HG02973 (cell line): ENCODE measurements around the gene THAP11.
"Not testable (repeated sequence)": the region's sequence is repeated elsewhere in the genome, so short reads cannot be mapped to it uniquely, and the experiment has no call there.

Experiments used
- ATAC-seq: cut with Tn5 transposase; IDR thresholded peaks from one replicate; pipeline ENCODE4 v1.9.1; 2021; ENCODE audit warnings: moderate library complexity; ENCODE audit not compliant: unreplicated experiment

THAP11 gene

DNA sequence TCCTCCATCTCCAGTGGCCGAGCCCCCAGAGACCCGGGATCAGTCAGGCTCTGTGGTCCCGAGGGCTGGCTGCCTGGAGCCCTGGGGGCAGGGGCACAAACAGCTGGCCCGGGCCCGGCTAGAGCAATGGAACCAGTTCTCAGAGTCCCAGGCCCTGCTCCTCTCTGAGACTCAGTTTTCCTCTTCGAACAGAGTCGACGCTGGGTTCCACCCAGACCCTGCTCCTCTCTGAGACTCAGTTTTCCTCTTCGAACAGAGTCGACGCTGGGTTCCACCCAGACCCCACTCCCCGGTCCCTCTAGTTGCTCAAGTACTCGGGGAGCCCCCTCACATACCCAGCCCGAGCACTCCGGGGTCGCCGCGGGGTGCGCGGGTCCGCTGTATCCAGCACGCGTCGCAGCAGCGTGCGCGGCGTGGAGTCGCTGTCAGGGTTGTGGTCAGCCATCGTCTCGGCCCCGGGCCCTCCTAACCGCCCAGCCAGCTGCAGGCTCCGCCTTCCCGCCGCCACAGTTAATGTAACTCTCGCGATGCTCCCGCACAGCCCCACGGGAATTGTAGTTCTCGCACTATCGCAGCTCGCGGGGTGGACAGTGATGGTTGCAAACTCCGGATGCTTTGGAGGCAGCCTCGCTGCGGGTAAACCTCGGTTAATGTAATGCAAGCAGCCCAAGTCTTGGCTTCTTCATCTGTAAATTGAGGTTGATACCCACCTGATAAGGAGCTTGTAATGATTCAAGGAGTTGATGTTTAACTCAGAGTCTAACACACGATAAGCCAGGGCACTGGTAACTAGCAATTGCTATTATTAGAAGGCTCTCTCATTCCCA lies 8.5 kb upstream of the THAP11 start:
- peak; percentile 89 for ATAC-seq

DNA sequence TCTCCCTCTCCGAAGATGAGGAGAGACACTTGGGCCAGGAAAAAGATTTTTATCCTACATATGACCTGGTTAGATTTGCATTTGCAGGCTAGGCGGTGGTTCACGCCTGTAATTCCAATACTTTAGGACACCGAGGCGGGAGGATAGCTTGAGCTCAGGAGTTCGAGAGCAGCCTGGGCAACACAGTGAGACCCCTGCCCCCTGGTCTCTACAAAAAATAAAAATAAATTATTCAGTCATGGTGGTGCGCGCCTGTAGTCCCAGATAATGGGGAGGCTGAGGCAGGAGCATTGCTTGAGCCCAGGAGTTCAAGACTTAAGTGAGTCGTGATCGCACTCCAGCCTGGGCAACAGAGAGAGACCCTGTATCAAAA lies 7.9 kb upstream of the THAP11 start:
- ATAC-seq: no peak

DNA sequence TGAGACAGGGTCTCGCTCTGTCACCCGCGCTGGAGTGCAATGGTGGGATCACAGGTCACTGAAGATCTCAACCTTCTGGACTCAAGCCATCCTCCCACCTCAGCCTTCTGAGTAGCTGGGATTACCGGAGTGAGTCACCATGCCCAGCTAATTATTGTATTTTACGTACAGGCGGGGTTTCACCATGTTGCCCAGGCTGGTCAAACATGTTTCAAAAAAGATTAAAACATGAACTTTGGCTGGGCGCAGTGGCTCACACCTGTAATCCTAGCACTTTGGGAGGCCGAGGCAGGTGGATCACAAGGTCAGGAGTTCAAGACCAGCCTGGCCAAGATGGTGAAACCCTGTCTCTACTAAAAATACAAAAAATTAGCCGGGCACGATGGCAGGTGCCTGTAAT lies 4.9 kb upstream of the THAP11 start:
- not testable (repeated sequence) for ATAC-seq

DNA sequence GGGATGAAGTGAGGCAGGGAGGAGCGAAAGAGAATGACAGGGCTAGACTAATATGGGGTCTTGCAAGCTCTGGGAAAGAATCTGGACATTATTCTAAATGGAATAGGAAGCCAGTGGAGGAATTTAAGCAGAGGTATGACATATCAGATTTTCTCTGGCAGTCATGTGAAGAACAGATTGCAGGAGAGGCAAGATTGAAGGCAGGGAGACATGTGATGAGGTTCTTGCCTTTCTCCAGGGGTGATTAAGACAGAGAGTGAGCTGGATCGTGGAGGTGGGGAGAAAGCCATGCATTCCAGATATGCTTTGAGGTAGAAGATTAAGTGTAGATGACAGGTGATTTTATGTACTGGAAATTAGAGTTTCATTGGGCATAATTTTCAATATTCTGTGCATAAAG lies 4.3 kb upstream of the THAP11 start:
- no peak for ATAC-seq

DNA sequence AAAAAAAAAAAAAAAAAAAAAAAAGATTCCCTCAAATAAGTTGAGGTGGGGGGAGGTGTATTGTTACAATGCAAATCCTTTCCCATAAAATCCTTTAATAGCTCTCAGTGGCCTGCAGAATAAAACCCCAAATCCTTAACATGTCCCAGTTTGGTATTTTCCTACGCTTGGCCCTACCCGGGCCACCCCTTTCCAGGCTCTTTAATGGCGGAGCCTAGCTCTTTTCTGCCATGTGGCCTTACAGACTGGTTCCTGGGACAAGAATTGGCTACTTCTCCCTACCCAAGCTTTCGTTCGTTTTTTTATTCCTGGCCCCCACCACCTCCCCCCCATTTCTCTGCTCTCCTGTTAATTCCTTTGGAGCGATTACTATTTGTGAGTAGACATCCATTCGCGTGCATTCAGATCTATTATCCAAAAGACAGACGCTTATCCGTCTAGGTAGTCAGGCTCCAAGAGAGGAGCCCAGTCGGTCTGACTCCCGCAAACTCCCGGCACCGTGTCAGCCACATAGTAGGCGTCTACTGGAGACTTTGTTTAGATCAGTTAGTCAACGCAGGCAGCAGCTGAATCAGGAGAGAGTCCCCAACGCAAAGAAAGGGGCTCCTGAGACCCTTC lies 813 bp upstream of the THAP11 start:
- ATAC-seq: no peak

DNA sequence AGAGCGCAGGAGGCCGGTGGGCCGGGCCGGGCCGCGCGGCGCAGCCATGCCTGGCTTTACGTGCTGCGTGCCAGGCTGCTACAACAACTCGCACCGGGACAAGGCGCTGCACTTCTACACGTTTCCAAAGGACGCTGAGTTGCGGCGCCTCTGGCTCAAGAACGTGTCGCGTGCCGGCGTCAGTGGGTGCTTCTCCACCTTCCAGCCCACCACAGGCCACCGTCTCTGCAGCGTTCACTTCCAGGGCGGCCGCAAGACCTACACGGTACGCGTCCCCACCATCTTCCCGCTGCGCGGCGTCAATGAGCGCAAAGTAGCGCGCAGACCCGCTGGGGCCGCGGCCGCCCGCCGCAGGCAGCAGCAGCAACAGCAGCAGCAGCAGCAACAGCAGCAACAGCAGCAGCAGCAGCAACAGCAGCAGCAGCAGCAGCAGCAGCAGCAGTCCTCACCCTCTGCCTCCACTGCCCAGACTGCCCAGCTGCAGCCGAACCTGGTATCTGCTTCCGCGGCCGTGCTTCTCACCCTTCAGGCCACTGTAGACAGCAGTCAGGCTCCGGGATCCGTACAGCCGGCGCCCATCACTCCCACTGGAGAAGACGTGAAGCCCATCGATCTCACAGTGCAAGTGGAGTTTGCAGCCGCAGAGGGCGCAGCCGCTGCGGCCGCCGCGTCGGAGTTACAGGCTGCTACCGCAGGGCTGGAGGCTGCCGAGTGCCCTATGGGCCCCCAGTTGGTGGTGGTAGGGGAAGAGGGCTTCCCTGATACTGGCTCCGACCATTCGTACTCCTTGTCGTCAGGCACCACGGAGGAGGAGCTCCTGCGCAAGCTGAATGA lies 606 bp downstream of the THAP11 start:
- ATAC-seq: peak; percentile 0

DNA sequence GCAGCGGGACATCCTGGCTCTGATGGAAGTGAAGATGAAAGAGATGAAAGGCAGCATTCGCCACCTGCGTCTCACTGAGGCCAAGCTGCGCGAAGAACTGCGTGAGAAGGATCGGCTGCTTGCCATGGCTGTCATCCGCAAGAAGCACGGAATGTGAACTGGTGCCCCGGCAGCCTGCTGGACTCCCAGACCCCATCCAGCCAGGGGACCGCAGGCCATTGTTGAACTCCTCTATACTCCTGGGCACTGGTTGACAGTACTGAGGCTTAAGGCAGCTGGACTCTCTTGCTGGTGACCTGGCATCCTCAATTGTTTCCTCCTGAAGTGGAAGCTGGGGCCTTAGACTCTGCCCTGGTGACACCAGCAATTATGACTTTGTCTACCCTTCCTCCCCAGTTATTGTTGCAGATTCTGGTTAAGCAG lies 1.2 kb downstream of the THAP11 start:
- no peak for ATAC-seq

DNA sequence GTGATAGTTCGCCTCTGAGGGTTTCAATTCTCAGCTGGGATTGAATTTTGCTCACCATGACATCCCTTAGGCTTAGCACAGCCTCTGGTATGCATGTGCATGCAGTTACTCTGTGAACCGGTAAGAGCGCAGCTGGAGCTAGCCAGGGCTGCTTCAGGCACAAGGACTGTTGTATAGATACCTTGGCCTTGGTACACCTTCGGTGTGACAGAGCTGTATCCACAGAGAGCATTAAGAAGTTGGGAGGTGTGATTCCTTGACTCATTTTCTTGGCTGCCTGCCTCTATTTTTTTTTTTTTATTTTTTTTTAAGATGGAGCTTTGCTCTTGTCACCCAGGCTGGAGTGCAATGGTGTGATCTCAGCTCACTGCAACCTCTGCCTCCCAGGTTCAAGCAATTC lies 2.4 kb downstream of the THAP11 start:
- ATAC-seq: no peak

DNA sequence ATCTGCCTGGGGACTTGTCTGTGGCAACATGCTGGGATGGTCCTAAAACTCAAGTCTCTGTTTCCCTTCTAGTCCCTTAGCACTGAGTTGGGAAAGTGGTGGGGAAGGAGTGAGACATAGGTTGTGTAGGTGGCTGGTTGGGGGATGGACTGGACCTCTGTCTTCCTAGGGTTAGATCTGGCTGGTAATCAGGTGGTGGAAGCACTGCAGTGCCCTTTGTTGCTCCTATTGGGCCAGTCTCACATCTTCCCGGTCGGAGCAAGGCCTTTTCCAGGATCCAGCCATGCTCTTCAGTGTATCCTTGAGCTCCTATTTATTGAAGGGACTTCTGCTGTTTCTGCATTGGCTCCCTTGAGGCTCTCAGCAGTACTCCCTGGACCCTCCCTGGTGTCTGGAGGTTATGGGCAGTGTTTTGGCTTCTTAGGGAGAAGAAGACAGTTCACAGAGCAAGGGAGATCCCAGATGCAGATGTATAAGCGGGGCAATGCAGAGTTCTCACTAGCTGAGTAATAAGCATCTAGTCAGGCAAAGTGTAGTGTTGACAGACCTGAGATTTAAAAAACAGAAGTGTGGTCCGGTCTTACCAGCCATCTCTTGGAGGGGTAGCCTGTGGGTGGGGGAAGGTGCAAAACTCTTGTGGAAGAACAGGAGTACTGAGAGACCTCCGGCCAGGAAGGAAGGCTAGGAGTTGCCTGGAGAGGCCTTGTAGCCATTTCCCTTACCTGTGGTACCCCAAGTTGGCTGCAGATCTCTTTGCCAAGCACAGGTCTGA lies 3.4 kb downstream of the THAP11 start:
- no peak for ATAC-seq

DNA sequence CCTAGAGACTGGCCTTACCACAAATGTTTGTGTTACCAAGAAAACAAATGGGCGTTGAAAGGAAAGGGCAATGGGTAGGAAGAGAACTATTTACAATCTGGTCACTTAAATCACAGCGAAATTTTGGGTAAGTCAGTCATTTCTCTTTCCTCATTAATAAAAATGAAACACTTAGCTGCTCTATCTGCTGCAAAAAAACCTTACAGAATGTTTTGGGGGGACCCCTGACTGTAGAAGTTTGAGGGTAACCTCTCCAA lies 3.9 kb downstream of the THAP11 start:
- no peak for ATAC-seq

DNA sequence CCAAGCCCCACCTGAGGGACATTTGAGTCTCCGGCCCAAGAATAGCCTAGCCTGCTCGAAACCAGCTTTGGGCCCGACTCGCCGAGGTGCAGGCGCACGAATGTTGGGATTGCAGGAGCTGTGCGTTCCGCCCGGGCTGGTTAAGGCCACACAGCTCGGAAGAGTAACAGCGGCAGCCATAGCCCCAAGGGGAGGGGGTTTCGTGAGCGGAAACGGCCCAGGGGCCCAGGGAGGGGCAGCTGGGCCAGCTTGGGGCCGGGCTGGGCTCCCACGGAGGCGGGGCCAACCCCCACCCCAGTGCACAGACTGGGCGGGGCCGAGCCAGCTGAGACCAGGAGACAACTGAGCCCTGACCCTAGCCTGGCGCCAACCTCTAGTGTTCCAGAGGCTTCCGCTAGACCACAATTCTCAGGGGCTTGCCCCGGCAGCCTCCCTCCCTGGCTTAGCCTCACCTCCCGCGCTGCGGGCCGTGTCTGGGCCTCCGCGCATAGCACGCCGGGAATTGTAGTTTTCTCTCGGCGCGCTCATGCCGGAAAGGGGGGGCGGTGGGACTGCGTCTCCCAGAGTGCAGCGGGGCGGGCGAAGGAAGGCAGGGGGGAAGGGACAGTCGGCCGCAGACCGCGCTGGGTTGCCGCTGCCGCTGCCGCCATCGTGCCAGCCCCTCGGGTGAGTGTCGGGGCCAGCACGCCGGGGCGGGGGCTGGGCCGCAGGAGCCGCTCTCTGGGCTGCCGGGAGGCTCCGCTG lies 4.4 kb downstream of the THAP11 start, which contains the start of gene NUTF2:
Gene NUTF2, plus strand, starts transcription at position 614 of the 744 bp plus-strand sequence. CDS start 18,198 bp downstream, outside the sequence.
- ATAC-seq: peak; percentile 49

DNA sequence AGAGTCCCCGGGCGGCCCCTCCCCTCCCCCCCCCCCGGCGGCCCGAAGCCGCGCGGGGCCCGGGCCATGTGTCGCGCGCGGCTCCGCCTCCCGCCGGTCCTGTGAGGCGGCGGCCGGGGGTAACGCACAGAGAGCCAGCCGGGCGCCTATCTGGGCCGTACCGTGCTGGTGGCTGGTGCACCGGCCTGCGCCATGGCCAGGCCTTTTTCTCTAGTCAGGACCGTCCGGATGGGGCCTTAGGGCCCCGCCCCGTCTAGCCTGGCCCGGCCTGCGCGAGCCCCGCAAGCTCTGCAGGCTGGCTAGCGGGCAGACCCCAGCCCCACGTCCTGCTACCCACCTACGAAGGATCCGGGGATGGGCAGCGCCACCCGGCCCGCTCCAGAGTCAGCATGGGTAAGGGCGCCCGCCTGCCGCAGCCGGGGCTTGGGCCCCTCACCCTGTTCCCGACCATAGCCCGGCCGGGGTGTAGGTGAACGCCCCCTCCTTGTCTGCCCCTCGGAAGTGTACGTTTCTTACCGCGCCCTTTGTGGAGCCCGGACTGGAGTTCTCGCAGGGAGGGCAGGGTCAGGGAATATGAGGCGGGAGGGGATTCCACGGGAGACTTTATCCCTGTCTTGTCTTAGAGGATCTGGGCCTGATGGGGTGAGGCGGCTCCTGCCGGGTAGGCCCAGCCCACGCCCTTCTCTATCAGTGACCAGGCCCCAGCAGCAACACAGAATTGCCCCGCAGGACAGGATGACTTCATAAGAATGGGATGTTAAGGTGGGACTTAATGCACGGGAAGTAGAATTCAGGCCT lies 5.1 kb downstream of the THAP11 start, which contains the start of gene CENPT:
Gene CENPT, minus strand, starts transcription at position 630 of the 798 bp plus-strand sequence. CDS start 13,834 bp downstream, outside the sequence.
- ATAC-seq: peak; percentile 35

DNA sequence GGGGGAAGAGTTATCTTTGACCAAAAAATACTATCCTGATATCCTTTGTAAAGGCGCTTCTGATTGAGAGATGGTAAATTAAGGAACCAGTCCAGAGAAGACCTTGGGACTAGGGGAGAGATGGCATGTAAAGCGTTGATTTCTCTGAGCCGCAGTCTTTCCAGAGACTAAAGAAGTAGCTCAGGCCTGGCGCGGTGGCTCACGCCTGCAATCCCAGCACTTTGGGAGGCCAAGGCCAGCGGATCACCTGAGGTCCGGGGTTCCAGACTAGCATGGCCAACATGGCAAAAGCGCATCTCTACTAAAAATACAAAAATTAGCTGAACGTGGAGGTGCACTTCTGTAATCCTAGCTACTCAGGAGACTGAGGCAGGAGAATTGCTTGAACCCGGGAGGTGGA lies 6.0 kb downstream of the THAP11 start:
- ATAC-seq: no peak

DNA sequence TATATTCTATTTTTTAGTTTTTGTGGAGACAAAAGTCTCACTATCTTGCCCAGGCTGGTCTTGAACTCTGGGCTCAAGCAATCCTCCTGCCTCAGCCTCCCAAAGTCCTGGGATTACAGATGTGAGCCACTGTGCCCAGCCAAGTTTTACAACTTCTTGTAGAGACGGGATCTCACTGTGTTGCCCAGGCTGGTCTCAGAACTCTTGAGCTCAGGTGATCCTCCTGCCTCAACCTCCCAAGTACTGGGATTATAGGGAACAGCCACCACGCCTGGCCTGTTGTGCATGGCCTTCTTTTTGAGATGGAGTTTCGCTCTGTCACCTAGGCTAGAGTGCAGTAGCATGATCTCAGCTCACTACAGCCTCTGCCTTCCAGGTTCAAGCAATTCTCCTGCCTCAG lies 11.6 kb downstream of the THAP11 start:
- ATAC-seq: no peak

DNA sequence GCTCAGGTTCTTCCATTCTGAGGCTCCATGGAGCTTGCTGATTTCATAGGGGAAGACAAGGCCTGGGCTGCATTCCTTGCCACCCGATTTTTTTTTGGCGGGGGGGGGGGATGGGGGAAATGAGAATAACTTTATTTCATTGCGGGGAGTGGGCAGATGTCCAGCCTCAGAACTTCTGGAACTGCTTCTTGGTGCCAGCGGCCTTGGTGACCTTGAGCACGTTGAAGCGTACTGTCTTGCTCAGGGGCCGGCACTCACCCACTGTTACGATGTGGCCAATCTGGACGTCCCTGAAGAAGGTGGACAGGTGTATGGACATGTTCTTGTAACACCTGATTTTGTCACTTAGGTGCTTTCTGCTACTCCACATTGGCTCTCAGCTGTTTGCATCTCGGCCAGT lies 13.7 kb downstream of the THAP11 start:
- no peak for ATAC-seq

DNA sequence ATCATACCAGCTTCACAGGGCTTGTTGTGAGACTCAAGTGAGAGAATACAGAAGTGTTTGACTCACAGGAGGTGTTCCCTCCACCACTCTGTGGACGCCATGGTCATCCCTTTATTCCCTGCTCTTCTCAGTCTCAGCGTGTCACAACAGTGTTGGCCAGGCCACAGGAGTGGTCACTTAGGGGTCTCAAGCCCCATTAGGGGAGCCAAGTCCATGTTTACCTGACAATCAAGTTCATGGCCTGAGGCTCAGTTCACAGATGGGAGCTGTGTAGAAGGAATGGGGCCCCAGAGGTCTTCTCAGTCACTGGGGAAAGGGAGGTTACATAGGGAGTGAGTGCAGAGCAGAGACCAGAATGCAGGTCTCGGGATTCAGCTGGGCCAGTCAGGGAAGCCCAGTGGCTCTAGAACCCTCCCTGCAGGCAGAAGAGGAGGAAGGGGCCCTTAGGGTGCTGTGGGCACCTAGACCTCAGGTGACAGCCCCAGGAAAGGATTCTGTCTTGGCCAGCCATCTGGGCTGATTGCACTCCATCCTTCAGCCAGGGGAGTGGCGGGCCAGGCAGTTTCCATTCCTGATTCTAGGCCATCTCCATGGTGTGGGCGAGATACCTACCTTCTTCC lies 14.9 kb downstream of the THAP11 start:
- no peak for ATAC-seq

DNA sequence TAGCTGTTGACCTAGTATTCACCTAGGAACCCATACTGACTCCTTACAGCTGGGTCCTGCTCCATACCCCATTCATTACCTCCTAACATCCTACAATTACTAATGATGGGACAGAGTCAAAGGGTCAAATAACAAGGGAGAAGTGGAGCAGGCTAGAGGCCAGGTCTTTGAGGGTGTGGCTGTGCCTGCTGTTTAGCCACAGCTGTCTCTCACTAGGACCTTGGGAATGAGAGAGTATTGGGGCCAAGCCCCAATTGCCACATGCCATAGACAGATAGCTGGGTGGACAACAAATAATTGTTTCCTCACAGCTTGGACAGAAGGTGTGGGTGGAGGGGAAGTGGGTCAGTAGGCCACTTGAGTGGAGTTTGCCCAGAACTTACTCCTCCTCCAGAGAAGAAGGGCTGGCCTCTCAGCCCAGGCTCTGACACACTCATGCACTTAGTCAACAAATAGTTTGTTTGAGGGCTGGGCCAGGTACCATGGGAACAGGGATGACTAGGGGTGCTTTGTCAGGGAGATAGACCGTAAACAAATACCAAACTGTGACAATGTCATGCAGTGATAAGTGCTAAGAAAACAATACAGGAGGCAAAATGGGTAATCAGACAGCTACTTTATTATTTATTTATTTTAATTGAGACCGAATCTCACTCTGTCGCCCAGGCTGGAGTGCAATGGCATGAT lies 15.6 kb downstream of the THAP11 start:
- no peak for ATAC-seq

DNA sequence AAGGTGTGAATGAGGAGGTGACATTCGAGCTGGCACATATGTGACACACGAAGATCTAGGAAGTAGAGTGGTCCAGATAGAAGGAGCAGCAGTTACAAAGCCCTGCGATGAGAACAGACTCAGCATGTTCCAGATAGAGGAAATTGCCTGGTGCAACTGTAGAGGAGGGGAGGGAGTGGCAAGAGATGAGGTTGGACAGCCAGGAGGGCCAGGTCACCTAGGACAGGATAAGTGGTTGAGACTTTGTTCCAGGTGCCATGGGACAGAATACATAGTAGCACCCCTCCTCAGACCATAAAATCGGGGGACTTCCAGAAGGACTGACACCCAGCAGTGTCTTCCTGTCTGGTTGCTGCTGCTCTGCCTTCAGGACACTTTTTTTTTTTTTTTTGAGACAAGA lies 16.4 kb downstream of the THAP11 start:
- no peak for ATAC-seq
